Cerebellar cortex (tissue), 1 donor: ENCODE results near the gene LYSET.
"Not testable (repeated sequence)": the region's sequence is repeated elsewhere in the genome, so short reads cannot be mapped to it uniquely, and the experiment has no call there.

Experiments used
- DNase-seq: peaks from one replicate; pipeline ENCODE4 v3.0.0-alpha.2; 2015; ENCODE audit warnings: low spot score

The LYSET gene

GRCh38 chr14:93184391-93185348, at the start of gene LYSET, which contains the start of gene MOAP1:
Gene LYSET (plus strand): TSS chr14:93185317. CDS start chr14:93185406, 89 bp downstream.
Gene MOAP1 (minus strand): TSS chr14:93184897. CDS start chr14:93184242, 655 bp downstream.
- DNase-seq = peak; percentile 83

- no peak for DNase-seq
These were observed 49.7 kb upstream of the LYSET start for GRCh38 chr14:93135399-93135798.

- DNase-seq = no peak
These were observed 49.1 kb upstream of the LYSET start for GRCh38 chr14:93136009-93136408.

GRCh38 chr14:93136508-93136907, 48.6 kb upstream of the LYSET start:
- DNase-seq = not testable (repeated sequence)

DNA sequence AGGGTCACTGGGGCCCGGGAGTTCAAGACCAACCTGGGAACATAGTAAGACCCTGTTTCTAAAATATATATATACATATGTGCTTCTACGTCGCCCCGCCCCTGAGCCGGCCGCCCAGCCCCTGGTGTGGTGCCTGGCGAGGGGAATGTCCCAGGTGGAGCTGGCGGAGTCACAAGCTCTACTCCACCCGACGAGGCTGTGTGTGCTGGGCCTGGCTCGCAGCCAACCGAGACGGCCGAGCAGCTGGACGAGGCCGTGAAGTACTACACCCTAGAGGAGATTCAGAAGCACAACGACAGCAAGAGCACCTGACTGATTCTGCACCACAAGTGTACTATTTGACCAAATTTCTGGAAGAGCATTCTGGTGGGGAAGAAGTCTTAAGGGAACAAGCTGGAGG, 47.3 kb upstream of the LYSET start:
- DNase-seq = no peak

DNA sequence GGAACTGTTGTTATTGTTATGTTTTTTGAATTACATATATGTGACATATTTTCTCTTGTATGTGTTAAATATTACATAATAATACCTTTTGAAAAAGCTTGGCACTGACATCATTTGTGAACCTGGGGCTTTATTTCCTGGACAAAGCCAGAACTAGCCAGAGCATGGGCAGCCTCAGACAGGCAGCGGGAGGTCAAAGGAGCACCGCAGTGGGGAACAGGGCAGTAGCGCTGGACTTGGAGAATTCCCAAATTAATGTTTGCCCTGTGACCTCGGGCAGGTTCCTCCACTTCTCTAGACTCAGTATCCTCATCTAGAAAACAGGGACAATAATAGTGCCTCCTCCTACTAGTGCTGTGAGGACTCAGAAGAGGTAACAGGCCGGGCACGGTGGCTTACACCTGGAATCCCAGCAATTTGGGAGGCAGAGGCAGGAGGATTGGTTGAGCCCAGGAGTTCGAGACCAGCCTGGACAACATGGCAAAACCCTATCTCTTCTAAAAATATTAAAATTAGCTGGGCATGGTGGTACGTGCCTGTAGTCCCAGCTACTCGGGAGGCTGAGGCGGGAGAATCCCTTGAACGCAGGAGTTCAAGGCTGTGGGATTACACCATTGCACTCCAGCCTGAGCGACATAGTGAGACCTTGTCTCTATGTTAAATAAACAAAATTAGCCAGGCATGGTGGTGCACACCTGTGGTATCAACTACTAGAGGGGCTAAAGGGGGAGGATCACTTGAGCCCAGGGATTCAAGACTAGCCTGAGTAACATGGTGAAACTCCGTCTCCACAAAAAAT, 42.1 kb upstream of the LYSET start:
- DNase-seq = no peak

DNA sequence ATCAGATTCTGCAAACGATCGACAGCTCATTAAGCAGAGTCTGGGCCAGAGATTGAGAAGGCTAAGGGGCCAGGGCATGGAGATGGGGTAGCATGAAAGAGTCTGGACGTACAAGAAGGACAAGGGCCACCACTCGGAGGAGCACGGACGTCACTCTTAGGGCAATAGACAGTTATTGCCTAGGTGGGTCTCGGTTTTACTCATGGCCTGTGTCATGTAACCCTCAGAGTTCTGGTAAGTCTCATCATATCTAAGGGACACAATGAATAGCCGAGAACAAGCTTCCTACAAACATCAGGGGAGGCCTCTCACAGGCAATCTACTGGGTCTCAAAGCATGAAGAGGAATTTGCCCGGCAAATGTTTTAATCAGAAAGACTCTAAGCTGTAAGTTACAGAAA, 39.0 kb upstream of the LYSET start:
- no peak for DNase-seq

DNA sequence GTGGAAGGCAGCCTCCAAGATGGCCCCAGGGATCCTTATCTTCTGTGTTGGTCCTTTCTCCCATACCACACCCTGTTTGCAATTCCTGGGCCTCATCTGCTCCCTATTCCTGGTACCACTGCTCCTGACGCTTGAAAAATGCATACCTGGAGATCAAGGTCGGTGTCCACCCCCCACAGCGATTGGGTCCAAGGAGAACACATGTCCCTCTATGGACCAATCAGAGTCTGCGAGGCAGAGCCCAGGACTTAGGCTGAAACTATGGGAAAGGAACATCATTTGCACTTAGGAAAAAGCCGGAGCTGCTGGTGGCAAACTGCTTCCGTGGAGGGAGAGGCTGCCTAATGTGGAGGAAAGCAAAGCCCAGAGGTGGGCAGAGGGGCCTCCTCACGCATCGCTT, 36.1 kb upstream of the LYSET start:
- DNase-seq = no peak

DNA sequence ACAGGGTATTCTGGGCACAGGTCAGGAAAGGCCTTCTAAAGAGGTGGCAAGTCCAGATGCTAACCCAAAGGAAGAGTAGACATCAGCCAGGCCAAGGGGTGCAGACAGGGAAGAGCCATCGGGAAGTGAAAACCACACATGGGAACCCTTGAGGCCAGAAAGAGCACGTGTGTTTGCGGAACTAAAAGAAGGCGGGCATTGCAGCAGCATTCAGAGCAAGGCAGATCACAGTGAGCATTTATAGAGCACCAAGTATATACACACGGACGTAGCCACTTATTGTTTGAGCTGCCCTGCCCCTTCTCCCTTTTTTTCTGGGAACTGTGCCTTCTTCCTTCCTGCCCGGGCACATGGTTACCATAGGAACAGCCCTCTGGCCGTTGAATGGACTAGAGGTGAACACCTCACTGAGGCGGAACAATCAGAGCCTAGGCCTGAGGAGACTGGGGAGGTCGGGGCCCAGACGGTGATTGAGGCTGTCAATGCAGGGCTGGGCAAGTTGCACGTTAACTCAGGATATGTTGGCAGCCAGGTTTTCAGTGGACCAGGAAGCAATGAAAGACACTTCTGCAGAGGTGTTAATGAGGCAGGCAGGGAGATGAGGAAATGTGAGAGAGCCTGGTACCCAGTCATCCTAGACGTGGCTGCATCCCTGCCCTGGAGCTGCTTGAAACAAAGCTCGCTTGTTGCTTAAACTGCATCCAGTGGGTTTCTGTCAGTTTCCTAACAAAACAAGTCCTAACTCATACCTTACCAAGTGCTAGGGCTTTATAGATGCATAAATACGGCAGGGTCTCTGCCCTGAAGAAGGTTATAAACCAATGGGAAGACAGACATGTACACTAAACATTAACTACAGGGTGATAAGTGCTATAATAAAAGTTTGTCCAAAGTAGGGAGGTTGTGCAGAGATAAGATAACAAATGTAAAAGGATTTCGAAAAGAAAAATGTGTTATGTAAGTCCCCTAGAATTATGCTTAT, 34.6 kb upstream of the LYSET start:
- no peak for DNase-seq

DNA sequence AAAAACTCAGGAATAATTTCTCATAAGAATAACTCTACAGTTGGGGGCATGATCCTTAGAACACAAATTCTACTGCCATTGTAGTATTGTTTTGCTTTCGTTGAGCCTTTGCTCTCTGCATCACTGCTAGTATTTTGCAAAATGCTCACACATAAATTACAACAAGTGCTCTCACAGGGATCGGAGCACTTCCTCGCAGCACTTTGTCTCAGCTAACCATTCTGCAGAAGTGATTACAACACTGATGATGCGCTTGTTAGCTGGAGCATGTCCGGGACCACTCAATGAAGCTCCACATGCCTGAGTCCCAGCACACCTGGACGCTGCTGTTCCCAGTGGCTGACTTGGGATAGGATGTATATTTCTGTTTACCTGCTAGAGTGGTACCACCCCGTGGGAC, 32.0 kb upstream of the LYSET start:
- no peak for DNase-seq

DNA sequence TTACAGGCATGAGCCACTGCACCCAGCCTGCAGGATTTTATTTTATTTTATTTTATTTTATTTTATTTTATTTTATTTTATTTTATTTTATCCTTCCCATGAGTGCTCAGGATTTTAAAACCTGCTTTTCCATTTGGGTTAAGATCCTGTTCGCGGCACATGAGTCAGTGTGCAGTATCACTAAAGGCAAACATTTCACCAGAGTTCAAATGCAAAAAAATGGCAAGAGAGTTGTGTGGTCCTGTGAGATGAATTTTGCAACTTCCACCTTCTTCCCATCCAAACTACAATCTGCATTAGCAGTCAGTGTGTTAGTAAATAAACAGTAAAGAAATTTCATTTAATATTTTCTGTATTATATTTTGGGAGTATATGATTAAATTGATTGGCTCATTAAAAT, 29.4 kb upstream of the LYSET start:
- DNase-seq = no peak

DNA sequence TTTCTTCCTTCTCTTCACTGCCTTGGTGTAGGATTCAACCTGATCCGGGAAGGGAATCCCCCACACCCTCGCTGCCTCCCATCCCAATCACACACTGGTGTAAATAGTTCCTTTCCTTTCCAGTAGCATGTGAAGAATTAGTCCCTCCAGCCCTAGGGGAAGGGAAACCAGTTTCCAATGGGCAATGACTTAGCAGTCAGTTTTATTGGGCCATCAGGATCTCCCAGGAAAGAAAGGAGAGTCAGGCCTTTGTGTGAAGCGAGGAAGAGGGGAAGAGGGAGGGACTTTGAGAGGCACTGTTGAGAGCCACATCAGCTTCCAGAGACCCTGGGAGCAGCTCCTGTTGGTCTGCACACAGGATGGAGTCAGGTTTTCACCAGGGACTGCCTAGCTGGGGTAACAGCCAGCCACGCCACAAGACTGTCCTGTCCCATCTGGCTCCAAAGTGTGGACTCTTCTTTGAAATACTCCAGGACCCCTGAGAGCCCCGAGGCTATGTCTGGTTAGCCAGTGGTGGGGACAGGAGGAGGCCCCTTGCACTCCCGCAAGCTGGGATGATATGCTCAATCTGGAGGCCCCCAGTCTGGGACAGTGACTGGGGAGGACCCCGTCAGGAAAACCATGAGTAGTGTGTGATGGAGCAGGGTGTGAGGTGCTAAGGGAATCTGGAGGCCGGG, 28.3 kb upstream of the LYSET start:
- DNase-seq = no peak

- DNase-seq = not testable (repeated sequence)
These were observed 26.8 kb upstream of the LYSET start for GRCh38 chr14:93158349-93158748.

DNA sequence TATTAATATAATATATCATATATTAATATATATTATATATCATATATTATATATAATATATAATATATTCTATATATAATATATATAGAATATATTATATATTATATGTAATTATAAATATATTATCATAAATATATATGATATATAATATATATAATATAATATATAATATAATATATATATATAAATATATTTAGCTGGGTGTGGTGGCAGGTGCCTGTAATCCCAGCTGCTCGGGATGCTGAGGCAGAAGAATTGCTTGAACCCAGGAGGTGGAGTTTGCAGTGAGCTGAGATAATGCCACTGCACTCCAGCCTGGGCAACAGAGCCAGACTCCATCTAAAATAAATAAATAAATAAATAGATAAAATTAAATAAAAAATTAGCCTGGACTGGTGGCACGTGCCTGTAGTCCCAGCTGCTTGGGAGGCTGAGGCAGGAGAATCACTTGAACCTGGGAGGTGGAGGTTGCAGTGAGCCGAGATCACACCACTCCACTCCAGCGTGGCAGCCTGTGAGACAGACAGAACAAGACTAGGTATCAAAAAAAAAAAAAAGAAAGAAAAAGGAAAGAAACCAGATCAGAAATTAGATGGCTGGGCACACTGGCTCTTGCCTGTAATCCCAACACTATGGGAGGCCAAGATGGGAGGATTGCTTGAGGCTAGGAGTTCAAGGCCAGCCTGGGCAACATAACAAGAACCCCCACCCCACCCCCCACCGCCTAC, 25.3 kb upstream of the LYSET start:
- not testable (repeated sequence) for DNase-seq

DNA sequence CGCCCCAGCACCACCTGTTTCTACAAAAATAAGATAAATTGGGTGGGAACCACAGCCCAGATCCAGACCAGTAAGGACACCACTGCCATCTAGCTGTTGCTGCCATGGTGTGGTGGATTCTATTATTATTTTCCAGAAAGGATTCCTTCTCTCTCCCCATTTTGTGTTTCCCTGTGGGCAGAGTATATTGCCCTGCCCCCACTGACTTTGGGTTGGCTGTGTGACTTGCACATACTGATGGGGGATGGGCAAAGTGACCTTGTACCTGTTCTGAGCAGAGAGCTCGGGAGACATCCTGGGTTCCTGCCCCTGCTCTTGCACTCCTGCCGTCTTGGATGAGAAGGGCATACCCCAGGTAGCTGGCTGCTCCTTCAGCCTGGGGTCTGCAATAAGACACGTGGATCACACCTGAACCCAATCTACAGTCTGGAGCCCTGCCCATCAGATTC, 24.7 kb upstream of the LYSET start:
- DNase-seq = peak; percentile 41

- no peak for DNase-seq
These were observed 23.6 kb upstream of the LYSET start for GRCh38 chr14:93161411-93161940.

- no peak for DNase-seq
These were observed 21.6 kb upstream of the LYSET start for GRCh38 chr14:93163564-93163963.

DNA sequence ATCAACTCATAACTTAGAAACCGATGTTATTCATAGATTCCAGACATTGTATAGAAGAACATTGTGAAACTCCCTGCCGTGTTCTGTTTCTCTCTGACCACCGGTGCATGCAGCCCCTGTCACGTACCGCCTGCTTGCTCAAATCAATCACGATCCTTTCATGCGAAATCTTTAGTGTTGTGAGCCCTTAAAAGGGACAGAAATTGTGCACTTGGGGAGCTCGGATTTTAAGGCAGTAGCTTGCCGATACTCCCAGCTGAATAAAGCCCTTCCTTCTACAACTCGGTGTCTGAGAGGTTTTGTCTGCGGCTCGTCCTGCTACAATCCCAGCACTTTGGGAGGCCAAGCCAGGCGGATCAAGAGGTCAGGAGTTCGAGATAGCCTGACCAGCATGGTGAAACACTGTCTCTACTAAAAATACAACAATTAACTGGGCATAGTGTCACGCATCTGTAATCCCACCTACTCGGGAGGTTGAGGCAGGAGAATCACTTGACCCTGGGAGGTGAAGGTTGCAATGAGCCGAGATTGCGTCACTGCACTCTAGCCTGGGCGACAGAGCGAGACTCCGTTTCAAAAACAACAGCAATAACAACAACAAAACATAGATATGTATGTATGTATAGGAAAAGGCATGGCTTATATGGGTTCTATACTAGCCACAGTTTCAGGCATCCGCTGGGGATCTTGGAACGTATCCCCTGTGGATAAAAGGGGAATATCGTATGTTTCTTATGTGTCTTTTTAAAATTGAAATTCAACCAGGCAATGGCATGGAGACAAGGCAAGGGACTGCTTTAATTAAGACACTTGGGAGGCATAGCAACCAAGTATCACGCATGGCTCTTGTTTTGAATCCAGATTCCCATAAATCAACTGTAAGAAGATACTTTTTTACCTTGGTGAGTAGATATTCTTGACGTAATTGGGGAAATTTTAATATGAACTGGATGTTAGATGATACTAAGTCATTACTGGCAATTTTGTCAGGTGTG, 19.5 kb upstream of the LYSET start:
- not testable (repeated sequence) for DNase-seq

DNA sequence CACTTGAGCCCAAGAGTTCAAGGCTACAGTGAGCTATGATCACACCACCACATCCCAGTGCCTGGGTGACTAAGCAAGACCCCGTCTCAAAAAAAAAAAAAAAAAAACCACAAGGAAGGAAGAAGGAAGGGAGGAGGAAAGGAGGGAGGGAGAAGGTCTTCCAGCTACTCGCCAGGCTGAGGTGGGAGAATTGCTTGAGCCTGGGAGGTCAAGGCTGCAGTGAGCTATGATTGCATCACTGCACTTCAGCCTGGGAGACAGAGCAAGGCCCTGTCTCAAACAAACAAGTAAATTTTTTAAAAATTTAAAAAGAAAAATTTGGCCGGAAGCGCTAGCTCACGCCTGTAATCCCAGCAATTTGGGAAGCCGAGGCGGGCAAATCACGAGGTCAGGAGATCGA, 16.5 kb upstream of the LYSET start:
- not testable (repeated sequence) for DNase-seq
